Measurements from ENCODE around the gene PRRT2. TPM values are rescaled to one million over a fixed set of nuclear protein-coding genes. Genes with fewer than 3 reads are reported as not detected.

The PRRT2 gene
- total RNA-seq, 4 donors from 2014 or later, result 3.6 to 11.2 (median 6.7) TPM

- Histone ChIP-seq H3K27ac (replicated peaks in 1 of 4) (peak overlapping the region; percentile 81 to 91 (median 86)), H3K36me3 (peaks cover 0 to 19% (median 16%) of the 10 kb centered on the region in 4 donors), H3K4me1 (peaks cover 73 to 94% (median 90%) of the 10 kb centered on the region in 4 donors), H3K9me3 (no peaks in the 10 kb centered on the region), H3K27me3 (no peaks in the 10 kb centered on the region), H3K4me3 (peak overlapping the region; percentile 64 to 82 (median 72))
- 32% methylated on average over 9 of the region's 11 CpGs for WGBS
- no peak for DNase-seq (ENCODE audit: extremely low spot score)
- TF ChIP-seq CTCF (IDR thresholded peaks at IDR 0.05) (no peak), EP300 (IDR thresholded peaks at IDR 0.05) (no peak), POLR2AphosphoS5 (IDR thresholded peaks at IDR 0.05) (peak in 1 of 2 donors; percentile 34), POLR2A (IDR thresholded peaks at IDR 0.05; ENCODE audit: low read depth) (no peak)
- intact Hi-C loops (cut with DNase I), result no loop called here
Observed at GRCh38 chr16:29820730-29821642, 9.0 kb downstream of the PRRT2 start.

GRCh38 chr16:29821643-29822115 lies 9.7 kb downstream of the PRRT2 start:
- no peak for DNase-seq (ENCODE audit: extremely low spot score)
- H3K27me3 ChIP-seq, result no peaks in the 10 kb centered on the region
- intact Hi-C loops (cut with DNase I), result no loop called here
- WGBS, result 45% methylated on average over 7 of the region's 7 CpGs
- H3K4me1 ChIP-seq, result peaks cover 80 to 97% (median 95%) of the 10 kb centered on the region in 4 donors
- peaks cover 0 to 19% (median 16%) of the 10 kb centered on the region in 4 donors for H3K36me3 ChIP-seq
- peak overlapping the region; percentile 81 to 91 (median 86) for H3K27ac ChIP-seq (replicated peaks in 1 of 4)
- TF ChIP-seq POLR2A (IDR thresholded peaks at IDR 0.05; ENCODE audit: low read depth), result no peak
- TF ChIP-seq POLR2AphosphoS5 (IDR thresholded peaks at IDR 0.05), result no peak
- TF ChIP-seq CTCF (IDR thresholded peaks at IDR 0.05), result no peak
- TF ChIP-seq EP300 (IDR thresholded peaks at IDR 0.05), result no peak
- no peaks in the 10 kb centered on the region for H3K9me3 ChIP-seq
- peak overlapping the region; percentile 64 to 82 (median 72) for H3K4me3 ChIP-seq

- Histone ChIP-seq H3K4me3 (peak overlapping the region in 3 of 4 donors; percentile 5 to 36 (median 23)), H3K4me1 (peaks cover 62 to 96% (median 92%) of the 10 kb centered on the region in 4 donors), H3K27me3 (no peaks in the 10 kb centered on the region), H3K9me3 (no peaks in the 10 kb centered on the region), H3K27ac (replicated peaks in 1 of 4) (peak overlapping the region; percentile 55 to 76 (median 72)), H3K36me3 (peaks cover 0 to 2% (median under 1%) of the 10 kb centered on the region in 4 donors)
- no peak for DNase-seq (ENCODE audit: extremely low spot score)
- no peak for TF ChIP-seq CTCF (IDR thresholded peaks at IDR 0.05)
- no peak for TF ChIP-seq POLR2A (IDR thresholded peaks at IDR 0.05; ENCODE audit: low read depth)
- no peak for TF ChIP-seq EP300 (IDR thresholded peaks at IDR 0.05)
- no peak for TF ChIP-seq POLR2AphosphoS5 (IDR thresholded peaks at IDR 0.05)
- WGBS, result 36% methylated on average over 4 of the region's 7 CpGs
- intact Hi-C loops (cut with DNase I), result no loop called here
Observed at GRCh38 chr16:29824589-29825144, 12.7 kb downstream of the PRRT2 start.

- Histone ChIP-seq H3K36me3 (peaks cover 3 to 8% (median 5%) of the 10 kb centered on the region in 4 donors), H3K9me3 (no peaks in the 10 kb centered on the region), H3K27ac (replicated peaks in 1 of 4) (peak overlapping the region; percentile 55 to 76 (median 72)), H3K27me3 (no peaks in the 10 kb centered on the region), H3K4me1 (peaks cover 56 to 97% (median 89%) of the 10 kb centered on the region in 4 donors), H3K4me3 (peak overlapping the region in 3 of 4 donors; percentile 12 to 36 (median 23))
- 47% methylated on average over 9 of the region's 10 CpGs for WGBS
- DNase-seq (ENCODE audit: extremely low spot score), result no peak
- TF ChIP-seq POLR2AphosphoS5 (IDR thresholded peaks at IDR 0.05), result no peak
- no peak for TF ChIP-seq CTCF (IDR thresholded peaks at IDR 0.05)
- TF ChIP-seq POLR2A (IDR thresholded peaks at IDR 0.05; ENCODE audit: low read depth), result no peak
- no peak for TF ChIP-seq EP300 (IDR thresholded peaks at IDR 0.05)
- intact Hi-C loops (cut with DNase I), result no loop called here
Observed at GRCh38 chr16:29825145-29826044, 13.4 kb downstream of the PRRT2 start.
